DND-41 (cell line): ENCODE data around the gene NTM.

ENCODE experiments used
- EZH2 ChIP-seq: IDR thresholded peaks from 3 replicates; pipeline ENCODE4 v1.6.1; 2012; ENCODE audit warnings: borderline replicate concordance, low read depth, mild to moderate bottlenecking, moderate library complexity, low read length, inconsistent platforms; ENCODE audit not compliant: severe bottlenecking
- TF ChIP-seq, protein P1 (sequence below): IDR thresholded peaks from 2 replicates; pipeline ENCODE4 v1.5.1; 2012; ENCODE audit warnings: borderline replicate concordance, low read length, moderate library complexity, mild to moderate bottlenecking; ENCODE audit not compliant: poor library complexity, severe bottlenecking; ENCODE audit errors: extremely low read depth

DNA sequence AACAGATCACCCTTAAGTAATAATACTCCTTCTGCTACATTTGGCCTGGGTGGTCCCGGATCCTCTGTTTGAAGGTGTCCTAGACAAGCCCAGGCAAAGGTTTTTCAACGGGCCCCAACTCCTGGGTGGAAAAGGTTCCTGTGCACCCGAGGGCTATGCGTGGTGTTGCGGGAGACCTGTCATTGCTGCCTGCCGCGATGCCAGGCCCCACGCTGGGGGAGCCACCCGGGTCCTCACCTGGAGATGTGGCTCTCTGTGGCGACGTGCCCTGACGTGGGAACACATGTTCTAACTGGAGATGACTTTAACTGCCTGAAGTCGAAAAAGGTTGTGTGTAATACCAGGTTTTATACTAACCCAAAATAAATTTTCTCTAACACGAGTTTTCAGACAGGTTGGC is 467.1 kb downstream of the NTM start:
- TF ChIP-seq, protein P1, sequence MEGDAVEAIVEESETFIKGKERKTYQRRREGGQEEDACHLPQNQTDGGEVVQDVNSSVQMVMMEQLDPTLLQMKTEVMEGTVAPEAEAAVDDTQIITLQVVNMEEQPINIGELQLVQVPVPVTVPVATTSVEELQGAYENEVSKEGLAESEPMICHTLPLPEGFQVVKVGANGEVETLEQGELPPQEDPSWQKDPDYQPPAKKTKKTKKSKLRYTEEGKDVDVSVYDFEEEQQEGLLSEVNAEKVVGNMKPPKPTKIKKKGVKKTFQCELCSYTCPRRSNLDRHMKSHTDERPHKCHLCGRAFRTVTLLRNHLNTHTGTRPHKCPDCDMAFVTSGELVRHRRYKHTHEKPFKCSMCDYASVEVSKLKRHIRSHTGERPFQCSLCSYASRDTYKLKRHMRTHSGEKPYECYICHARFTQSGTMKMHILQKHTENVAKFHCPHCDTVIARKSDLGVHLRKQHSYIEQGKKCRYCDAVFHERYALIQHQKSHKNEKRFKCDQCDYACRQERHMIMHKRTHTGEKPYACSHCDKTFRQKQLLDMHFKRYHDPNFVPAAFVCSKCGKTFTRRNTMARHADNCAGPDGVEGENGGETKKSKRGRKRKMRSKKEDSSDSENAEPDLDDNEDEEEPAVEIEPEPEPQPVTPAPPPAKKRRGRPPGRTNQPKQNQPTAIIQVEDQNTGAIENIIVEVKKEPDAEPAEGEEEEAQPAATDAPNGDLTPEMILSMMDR = no peak
- TF ChIP-seq EZH2 = no peak
